GM08714 (cell line): Measurements from ENCODE around the gene BRSK1.

Source experiments
- H3K4me3 ChIP-seq: fragments of 200-500 bp; sonication (Bioruptor generic); 2 replicates; pipeline ENCODE4 v1.5.1; 2014; ENCODE audit warnings: mild to moderate bottlenecking, low read length, inconsistent platforms
- ZNF274 ChIP-seq: IDR thresholded peaks from 2 replicates; pipeline ENCODE4 v1.6.1; 2012; ENCODE audit warnings: mild to moderate bottlenecking, low read depth, low read length

BRSK1 gene

GRCh38 chr19:55300886-55301458 is 17.2 kb downstream of the BRSK1 start:
- H3K4me3 ChIP-seq, result no peak overlapping the region
- no peak for TF ChIP-seq ZNF274

DNA sequence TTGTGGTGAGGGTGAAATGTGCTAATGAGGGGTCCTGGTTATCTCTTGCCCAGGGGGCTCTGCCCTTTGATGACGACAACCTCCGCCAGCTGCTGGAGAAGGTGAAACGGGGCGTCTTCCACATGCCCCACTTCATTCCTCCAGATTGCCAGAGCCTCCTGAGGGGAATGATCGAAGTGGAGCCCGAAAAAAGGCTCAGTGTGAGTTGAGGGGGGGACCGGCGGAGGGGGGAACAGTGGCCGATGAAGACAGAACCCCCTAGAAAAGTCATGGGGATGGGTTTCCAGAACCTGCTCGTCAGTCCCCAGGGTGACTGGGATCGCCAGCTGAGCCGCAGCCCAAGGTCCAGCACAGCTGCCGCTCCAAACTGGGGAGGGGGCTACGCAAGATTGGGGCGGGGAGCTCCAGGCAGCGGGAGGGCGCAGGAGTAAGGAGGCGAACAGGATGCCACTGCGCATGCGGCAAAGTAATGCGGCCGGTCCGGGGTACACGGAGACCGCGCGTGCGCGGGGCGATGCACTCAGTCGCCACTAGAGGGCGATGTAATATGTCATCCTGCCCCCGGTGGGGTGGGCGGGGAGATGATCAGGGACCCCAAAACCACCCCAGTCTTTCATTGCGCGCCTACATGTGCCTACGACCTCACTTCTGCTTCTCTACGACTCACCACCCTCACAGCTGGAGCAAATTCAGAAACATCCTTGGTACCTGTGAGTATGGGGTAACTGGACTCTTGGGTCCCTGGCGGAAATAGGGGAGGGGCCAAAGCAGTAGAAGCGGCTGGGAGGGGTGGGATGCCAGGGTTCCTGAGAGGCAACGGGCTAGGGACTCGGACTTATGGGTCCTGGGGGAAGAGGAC is 17.9 kb downstream of the BRSK1 start:
- H3K4me3 ChIP-seq, result peak overlapping the region; percentile 25; the same call in 1 of the 2 replicates
- TF ChIP-seq ZNF274, result no peak

- H3K4me3 ChIP-seq, result no peak overlapping the region; the same call in 1 of the 2 replicates
- no peak for TF ChIP-seq ZNF274
These were observed 18.5 kb downstream of the BRSK1 start for GRCh38 chr19:55302318-55302703.

DNA sequence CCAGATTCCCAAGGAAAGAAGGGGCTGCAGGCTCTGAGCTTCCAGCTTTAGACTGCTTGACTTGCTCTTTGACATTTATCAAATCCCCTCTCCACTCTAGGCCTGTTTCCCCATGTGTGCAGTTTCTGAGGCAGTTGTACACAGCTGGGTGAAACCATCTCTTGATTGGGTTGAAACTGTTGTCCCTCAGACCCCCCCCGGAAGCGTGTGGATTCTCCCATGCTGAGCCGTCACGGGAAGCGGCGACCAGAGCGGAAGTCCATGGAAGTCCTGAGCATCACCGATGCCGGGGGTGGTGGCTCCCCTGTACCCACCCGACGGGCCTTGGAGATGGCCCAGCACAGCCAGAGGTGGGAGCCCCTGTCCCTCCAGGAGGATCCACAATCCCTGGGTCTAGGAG is 19.7 kb downstream of the BRSK1 start:
- TF ChIP-seq ZNF274, result no peak
- H3K4me3 ChIP-seq, result no peak overlapping the region

DNA sequence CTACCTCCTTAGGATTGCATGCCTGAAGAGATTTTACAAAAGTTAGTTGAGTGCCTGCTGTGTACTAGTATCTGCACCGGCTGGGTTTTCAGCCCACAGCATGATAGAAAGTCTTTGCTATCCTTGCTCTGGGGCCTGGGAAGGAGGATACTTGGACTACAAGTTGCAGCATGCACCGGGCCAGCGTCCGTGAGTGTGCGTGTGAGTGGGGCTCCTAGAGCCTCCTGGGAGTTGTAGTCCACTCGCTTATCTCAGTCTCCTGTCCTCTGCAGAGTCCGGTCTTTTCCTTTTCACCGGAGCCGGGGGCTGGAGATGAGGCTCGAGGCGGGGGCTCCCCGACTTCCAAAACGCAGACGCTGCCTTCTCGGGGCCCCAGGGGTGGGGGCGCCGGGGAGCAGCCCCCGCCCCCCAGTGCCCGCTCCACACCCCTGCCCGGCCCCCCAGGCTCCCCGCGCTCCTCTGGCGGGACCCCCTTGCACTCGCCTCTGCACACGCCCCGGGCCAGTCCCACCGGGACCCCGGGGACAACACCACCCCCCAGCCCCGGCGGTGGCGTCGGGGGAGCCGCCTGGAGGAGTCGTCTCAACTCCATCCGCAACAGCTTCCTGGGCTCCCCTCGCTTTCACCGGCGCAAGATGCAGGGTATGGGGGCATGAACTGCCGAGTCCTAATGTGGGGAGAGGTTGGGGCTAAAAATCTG is 20.6 kb downstream of the BRSK1 start:
- no peak for TF ChIP-seq ZNF274
- no peak overlapping the region for H3K4me3 ChIP-seq

DNA sequence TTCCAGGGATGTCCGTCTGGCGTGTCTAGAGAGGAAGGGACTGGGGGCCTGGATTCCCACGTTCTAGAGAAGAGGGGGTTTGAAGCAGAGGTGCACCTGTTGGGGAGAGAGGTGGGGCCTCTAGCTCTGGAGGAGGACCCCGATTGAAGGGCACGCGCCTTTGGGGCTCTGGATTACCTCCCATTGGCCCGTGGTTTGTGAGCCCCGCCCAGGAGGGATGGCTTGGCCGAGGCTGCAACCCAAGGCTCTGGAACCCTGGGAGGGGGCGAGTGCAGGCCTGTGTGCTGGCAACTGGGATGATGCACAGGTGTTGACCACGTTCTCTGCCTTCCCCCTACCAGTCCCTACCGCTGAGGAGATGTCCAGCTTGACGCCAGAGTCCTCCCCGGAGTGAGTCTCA is 21.2 kb downstream of the BRSK1 start:
- no peak overlapping the region for H3K4me3 ChIP-seq
- TF ChIP-seq ZNF274, result no peak

DNA sequence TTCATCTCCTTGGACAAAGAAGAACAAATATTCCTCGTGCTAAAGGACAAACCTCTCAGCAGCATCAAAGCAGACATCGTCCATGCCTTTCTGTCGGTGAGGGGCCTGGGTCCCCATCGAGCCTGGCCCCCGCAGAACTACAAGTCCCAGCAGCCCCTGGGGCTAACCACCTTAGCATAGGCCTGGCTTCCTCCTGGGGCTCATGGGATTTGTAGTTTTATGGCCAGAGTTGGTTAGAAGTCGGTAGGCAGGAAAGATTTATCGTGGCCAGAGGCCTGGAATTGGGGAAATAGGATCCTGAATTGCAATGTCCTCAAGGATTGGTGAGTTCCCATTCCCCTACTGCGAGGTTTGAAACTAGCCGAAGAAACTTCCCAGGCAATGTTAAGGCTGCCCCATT is 21.7 kb downstream of the BRSK1 start:
- no peak overlapping the region for H3K4me3 ChIP-seq
- no peak for TF ChIP-seq ZNF274

DNA sequence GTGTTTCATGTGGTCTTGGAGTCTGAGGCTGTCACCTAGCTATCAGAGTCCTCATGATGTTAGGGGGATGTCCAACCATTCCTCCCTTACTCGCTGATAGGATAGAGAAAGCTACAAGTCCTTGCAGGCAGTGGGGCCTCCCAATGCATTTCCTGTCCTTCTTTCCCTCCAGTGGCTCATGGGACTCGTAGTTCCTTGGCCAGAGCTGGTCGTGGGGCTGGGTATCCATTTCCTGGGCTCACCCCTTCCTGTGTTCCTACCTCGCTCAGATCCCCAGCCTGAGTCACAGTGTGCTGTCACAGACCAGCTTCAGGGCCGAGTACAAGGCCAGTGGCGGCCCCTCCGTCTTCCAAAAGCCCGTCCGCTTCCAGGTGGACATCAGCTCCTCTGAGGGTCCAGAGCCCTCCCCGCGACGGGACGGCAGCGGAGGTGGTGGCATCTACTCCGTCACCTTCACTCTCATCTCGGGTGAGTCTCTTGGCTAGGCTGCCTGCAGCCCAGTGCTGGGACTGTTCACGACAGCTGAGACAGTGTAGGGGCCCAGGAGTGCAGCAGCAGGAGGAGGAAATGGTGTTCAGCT is 22.3 kb downstream of the BRSK1 start:
- no peak for TF ChIP-seq ZNF274
- H3K4me3 ChIP-seq, result no peak overlapping the region

- TF ChIP-seq ZNF274, result no peak
- H3K4me3 ChIP-seq, result no peak overlapping the region
These were observed 22.9 kb downstream of the BRSK1 start for GRCh38 chr19:55306712-55307111.

- no peak overlapping the region for H3K4me3 ChIP-seq
- TF ChIP-seq ZNF274, result no peak
These were observed 24.5 kb downstream of the BRSK1 start for GRCh38 chr19:55308281-55308680.

DNA sequence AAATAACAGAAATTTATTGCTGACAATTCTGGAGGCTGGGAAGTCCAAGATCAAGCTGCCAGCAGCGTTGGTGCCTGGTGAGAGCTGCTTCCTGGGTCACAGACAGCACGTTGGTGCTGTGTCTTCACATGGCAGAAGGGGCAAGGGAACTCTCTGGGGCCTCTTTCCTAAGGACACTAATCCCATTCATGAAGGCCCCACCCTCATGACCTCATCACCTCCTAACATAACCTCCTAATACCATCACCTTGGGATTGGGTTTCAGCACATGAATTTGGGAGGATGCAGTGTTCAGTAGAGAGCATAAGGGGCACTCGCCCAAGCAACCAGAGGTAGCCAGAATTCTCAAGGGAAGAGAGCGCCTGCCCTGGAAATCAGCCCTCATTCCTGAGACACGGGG is 25.7 kb downstream of the BRSK1 start:
- no peak for TF ChIP-seq ZNF274
- no peak overlapping the region for H3K4me3 ChIP-seq

GRCh38 chr19:55310498-55310897 is 26.7 kb downstream of the BRSK1 start:
- H3K4me3 ChIP-seq, result no peak overlapping the region
- no peak for TF ChIP-seq ZNF274

DNA sequence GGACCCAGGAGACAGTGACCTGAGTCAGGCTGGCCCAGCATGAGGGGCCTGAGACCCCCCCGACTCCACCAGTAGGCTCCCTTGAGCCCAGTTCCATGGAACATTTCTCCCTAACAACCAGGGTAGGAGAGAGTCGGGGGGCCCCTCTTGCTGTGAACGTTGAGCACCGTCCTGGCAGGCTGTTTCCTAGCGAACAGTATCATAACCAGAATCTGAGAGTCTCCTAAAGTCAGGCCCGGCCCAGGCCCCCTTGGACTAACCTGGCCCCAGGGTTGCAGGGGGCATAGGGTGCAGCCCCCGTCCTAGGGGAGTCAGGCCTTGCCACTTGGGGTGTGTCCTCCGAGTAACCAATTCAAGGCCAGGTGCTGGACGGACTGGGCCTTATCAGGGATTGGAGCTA is 27.6 kb downstream of the BRSK1 start:
- TF ChIP-seq ZNF274, result no peak
- no peak overlapping the region for H3K4me3 ChIP-seq

DNA sequence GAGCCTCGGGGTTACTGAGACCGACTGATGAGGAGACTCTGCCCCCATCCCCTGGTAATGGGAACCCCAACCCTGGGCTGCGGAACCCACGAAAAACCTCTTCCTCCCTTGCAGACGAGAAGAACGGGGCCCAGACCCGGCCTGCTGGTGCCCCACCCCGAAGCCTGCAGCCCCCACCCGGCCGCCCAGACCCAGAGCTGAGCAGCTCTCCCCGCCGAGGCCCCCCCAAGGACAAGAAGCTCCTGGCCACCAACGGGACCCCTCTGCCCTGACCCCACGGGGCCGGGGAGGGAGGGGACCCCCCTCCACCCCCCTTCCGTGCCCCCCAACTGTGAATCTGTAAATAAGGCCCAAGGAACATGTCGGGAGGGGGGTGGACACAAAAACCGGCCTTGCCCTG is 28.0 kb downstream of the BRSK1 start:
- TF ChIP-seq ZNF274, result no peak

More for the DNA sequence above, 28.0 kb downstream of the BRSK1 start:
- H3K4me3 ChIP-seq, result no peak overlapping the region
